Frontal cortex (tissue), 4 donors: ENCODE measurements around the gene CDK6. TPM values are rescaled to one million over a fixed set of nuclear protein-coding genes. Genes with fewer than 3 reads are reported as not detected.

Source experiments
- DNase-seq, 2 donors: peaks; one replicate each; pipeline ENCODE4 v3.0.0; 2012; ENCODE audit warnings: low spot score in 2 of 2
- FAIRE-seq: peaks from 2 replicates; lab custom pipeline; 2012; peaks lifted over from hg19 to GRCh38; lab: Jason Lieb, UNC
- total RNA-seq: library from RNA; depleted of rRNA; stranded (reverse); fragments of >200 nt; gene quantifications from one replicate; pipeline ENCODE4 v1.2.3, GENCODE V29; 2014
- donor health status: control.
- donor health status: control.
- donor health status: control.

CDK6 gene
- total RNA-seq, 1 donor from 2014 or later = 10.2 TPM

GRCh38 chr7:92639966-92640365 is 196.4 kb downstream of the CDK6 start:
- no peak for FAIRE-seq
- no peak for DNase-seq

GRCh38 chr7:92639213-92639896 is 197.0 kb downstream of the CDK6 start:
- no peak for DNase-seq
- FAIRE-seq = no peak

GRCh38 chr7:92636018-92636560 is 200.3 kb downstream of the CDK6 start:
- DNase-seq (no peak), FAIRE-seq (no peak)

GRCh38 chr7:92635538-92635937 is 200.8 kb downstream of the CDK6 start:
- no peak for DNase-seq
- FAIRE-seq = no peak

GRCh38 chr7:92634924-92635519 is 201.4 kb downstream of the CDK6 start:
- DNase-seq (no peak), FAIRE-seq (no peak)

GRCh38 chr7:92634205-92634604 is 202.2 kb downstream of the CDK6 start:
- no peak for DNase-seq
- no peak for FAIRE-seq

- FAIRE-seq (peak; percentile 66), DNase-seq (no peak)
Measured at GRCh38 chr7:92633211-92633906, 203.0 kb downstream of the CDK6 start.

GRCh38 chr7:92632791-92633190 is 203.6 kb downstream of the CDK6 start:
- FAIRE-seq = no peak
- DNase-seq = no peak

GRCh38 chr7:92631850-92632487 is 204.4 kb downstream of the CDK6 start:
- FAIRE-seq = no peak
- no peak for DNase-seq

- DNase-seq (no peak), FAIRE-seq (no peak)
Measured at GRCh38 chr7:92631067-92631849, 205.1 kb downstream of the CDK6 start.

- no peak for FAIRE-seq
- no peak for DNase-seq
Measured at GRCh38 chr7:92629779-92630178, 206.6 kb downstream of the CDK6 start.

GRCh38 chr7:92627956-92628355 is 208.4 kb downstream of the CDK6 start:
- no peak for FAIRE-seq
- DNase-seq = no peak

- DNase-seq = no peak
- FAIRE-seq = peak; percentile 19
Measured at GRCh38 chr7:92626281-92626809, 210.0 kb downstream of the CDK6 start.

GRCh38 chr7:92625617-92626016 is 210.8 kb downstream of the CDK6 start:
- DNase-seq (no peak), FAIRE-seq (no peak)

GRCh38 chr7:92624298-92624996 is 211.9 kb downstream of the CDK6 start:
- DNase-seq = no peak
- no peak for FAIRE-seq

- FAIRE-seq (no peak), DNase-seq (no peak)
Measured at GRCh38 chr7:92623544-92623943, 212.8 kb downstream of the CDK6 start.

GRCh38 chr7:92622685-92623084 is 213.7 kb downstream of the CDK6 start:
- FAIRE-seq (no peak), DNase-seq (no peak)

GRCh38 chr7:92622030-92622429 is 214.3 kb downstream of the CDK6 start:
- DNase-seq = no peak
- FAIRE-seq = no peak

- DNase-seq (no peak), FAIRE-seq (no peak)
Measured at GRCh38 chr7:92621561-92622023, 214.8 kb downstream of the CDK6 start.
